T-helper 2 cell treated with Interferon-gamma antibody and Interleukin-4, amounts not matched to agents 5 μg/mL and 100 μg/mL, for 36 hours (primary cell): ENCODE results near the gene ROS1.

Experiments
- DNase-seq: peaks from one replicate; pipeline ENCODE4 v3.0.0; 2021; ENCODE audit warnings: low spot score
- H3K27ac Mint-ChIP-seq: one replicate; pipeline ENCODE4 v1.8.0; 2021; ENCODE audit warnings: mild to moderate bottlenecking, mixed read lengths
- H3K27me3 Mint-ChIP-seq: one replicate; pipeline ENCODE4 v1.8.0; 2021; ENCODE audit warnings: low read depth, mixed read lengths
- H3K36me3 Mint-ChIP-seq: one replicate; pipeline ENCODE4 v1.8.0; 2021; ENCODE audit warnings: low read depth, mixed read lengths
- H3K4me1 Mint-ChIP-seq: one replicate; pipeline ENCODE4 v1.8.0; 2021; ENCODE audit warnings: low read depth, mixed read lengths
- H3K4me3 Mint-ChIP-seq: one replicate; pipeline ENCODE4 v1.8.0; 2022; ENCODE audit warnings: mild to moderate bottlenecking, moderate library complexity, mixed read lengths
- H3K9me3 Mint-ChIP-seq: one replicate; pipeline ENCODE4 v1.8.0; 2021; ENCODE audit warnings: mixed read lengths

ROS1 gene

DNA sequence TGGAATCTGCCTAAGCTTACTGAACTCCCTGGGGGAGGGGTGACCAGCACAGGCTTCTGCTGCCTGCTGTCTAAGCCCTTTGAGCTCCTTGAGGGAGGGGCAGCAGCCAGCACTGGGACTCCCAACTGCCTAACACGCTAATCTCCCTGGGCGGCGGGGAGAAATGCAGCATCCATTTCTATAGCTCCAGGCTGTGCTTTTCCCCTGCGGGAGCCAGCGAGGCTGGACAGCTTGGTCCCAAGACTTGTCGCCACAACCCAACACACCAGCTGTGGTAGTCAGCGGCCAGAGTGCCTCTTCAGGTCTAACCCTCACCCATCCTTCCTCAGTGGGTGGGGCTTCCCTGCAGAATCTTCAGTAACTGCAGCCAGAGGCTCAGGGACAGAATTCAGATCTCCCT lies 95.8 kb downstream of the ROS1 start:
- Mint-ChIP-seq H3K27ac (no peak overlapping the region), H3K27me3 (no peaks in the 10 kb centered on the region), H3K4me1 (no peaks in the 10 kb centered on the region), H3K9me3 (peaks cover 5% of the 10 kb centered on the region), H3K4me3 (no peak overlapping the region), H3K36me3 (no peaks in the 10 kb centered on the region)
- DNase-seq, result no peak

DNA sequence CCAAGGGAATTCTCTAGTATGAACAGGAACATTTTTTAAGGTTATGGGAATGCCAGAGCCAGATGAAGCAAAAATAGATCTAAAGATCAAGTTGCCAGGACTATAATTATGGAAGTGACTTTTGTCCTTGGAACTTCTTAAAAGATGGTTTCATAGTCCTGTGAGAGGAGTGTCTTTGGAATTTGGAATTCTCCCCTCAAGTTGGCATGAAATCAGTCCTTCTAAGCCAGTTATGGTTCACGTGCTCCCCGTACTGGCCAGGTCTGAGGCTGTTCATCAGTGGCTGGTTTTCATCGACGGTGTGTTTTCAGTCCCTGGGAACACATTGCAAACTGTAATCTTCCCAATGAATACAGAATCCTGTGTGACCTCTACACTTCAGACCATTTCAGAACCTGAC lies 97.2 kb downstream of the ROS1 start:
- H3K27ac Mint-ChIP-seq, result no peak overlapping the region
- no peaks in the 10 kb centered on the region for H3K36me3 Mint-ChIP-seq
- no peaks in the 10 kb centered on the region for H3K4me1 Mint-ChIP-seq
- H3K9me3 Mint-ChIP-seq, result peaks cover 5% of the 10 kb centered on the region
- no peaks in the 10 kb centered on the region for H3K27me3 Mint-ChIP-seq
- no peak overlapping the region for H3K4me3 Mint-ChIP-seq
- no peak for DNase-seq

DNA sequence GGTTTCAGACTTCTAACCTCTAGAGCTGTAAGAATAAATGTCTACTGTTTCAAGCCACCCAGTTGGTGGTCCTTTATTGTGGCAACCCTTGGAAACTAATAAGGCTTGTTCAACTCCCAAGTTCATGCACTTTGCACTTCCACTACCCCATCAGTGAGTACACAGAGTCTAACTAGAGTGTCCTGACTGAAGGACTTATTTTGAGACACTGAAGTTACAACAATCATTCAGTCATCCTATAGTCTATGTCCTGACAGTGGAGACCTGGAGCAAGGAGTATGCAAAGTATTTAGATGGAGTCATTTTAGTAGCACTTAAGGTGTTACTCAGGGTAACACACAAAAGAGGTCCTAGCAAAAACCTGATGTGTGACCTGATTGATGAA lies 97.7 kb downstream of the ROS1 start:
- no peaks in the 10 kb centered on the region for H3K27me3 Mint-ChIP-seq
- no peak for DNase-seq
- H3K4me3 Mint-ChIP-seq, result no peak overlapping the region
- H3K36me3 Mint-ChIP-seq, result no peaks in the 10 kb centered on the region
- H3K9me3 Mint-ChIP-seq, result peaks cover 5% of the 10 kb centered on the region
- H3K27ac Mint-ChIP-seq, result no peak overlapping the region
- H3K4me1 Mint-ChIP-seq, result no peaks in the 10 kb centered on the region

DNA sequence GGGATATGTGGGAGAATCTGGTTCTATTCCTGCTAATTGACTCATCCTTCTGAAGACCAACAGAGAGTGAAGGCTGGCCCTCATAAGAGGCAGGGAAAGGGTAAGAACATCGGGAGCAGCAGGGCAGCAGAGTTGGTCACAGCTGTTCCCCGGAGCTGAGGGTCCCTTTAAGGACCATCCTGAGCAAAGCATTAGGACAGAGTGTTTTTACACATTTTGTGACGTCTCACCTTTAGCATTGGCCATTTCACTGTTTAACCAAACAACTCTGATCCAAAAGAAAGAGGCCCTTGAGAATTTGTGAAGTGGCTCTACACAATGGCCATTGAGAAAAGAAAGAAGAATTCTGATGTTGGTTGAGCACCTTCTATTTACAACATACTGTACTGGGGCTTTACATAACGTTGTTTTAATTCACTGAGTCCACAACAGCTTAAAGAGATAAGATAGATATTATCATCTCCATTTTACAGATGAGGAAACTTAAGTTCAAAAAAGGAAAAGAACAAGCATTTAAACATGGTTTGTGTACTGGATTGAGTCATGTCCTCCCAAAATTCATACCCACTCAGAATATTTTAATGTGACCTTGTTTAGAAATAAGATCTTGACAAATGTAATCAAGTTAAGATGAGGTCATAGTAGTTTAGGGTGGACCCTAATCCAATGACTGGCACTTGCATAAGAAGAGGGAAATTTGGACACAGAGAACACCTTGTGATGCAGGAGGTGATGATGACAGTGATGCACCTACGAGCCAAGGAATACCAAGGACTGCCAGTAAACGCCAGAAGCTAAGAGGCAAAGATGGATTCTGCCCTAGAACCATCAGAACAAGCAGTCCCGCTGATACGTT lies 98.4 kb downstream of the ROS1 start:
- no peak for DNase-seq
- H3K27me3 Mint-ChIP-seq, result no peaks in the 10 kb centered on the region
- no peaks in the 10 kb centered on the region for H3K4me1 Mint-ChIP-seq
- H3K36me3 Mint-ChIP-seq, result no peaks in the 10 kb centered on the region
- no peak overlapping the region for H3K4me3 Mint-ChIP-seq
- peaks cover 5% of the 10 kb centered on the region for H3K9me3 Mint-ChIP-seq
- no peak overlapping the region for H3K27ac Mint-ChIP-seq

DNA sequence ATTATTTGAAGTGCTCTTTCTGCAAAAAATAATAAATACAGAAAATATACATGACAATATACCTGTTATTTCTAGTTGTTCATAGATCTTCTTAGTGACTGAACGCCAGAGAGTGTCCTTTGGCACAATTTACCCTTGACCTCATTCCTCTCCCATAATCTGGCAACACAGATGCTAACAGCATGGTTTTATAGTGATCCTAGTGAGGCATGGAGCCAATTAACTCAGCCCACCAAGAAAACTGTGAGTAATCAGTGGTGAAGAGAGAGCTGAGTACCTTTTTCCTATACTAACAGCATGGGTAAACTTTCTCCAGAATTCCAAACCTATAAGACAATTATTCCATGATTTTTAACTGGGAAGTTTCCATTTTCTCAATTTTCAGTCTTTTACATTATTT lies 99.3 kb downstream of the ROS1 start:
- Mint-ChIP-seq H3K27me3 (no peaks in the 10 kb centered on the region), H3K27ac (no peak overlapping the region), H3K4me3 (no peak overlapping the region), H3K36me3 (no peaks in the 10 kb centered on the region), H3K4me1 (no peaks in the 10 kb centered on the region), H3K9me3 (peaks cover 5% of the 10 kb centered on the region)
- no peak for DNase-seq

DNA sequence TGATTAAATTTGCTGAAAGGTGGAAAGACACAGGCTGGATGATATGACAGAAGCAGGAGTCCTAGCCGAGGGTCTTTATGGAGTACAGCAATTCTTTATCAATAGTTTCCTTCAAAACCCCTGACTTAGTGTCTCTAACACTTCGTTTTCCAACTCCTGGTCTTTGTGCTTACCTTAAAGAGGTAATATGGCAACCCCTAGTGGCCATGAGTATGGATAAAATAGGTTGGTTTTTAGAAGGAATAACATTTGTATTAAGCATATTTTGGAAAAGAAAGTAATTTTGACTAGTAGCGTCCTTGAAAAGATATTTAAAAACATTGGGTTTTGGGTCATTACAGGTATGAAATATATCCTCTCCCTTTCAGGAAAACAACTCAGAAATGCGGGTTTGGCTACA lies 108.5 kb downstream of the ROS1 start:
- no peak for DNase-seq

DNA sequence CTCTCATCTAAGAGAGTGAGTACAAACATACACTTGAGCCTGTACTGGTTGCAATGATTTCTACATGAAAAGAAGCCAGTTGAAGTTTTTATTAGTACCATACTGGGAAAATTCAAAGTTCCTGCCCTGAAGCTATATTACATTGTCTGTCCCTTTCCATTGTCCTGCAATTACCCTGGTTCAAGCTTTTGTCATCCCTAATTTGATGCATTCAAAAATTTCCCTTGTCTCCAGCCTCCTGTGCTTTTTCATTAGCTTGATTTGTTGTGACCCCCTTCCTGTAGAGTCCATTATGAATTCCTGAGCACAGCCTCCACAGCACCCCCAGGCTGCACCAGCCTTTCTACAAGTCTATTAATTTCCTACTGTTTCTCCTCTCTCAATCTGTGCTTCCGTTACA lies 114.0 kb downstream of the ROS1 start:
- no peak for DNase-seq
- Mint-ChIP-seq H3K4me1 (no peaks in the 10 kb centered on the region), H3K36me3 (no peaks in the 10 kb centered on the region), H3K9me3 (no peaks in the 10 kb centered on the region), H3K4me3 (no peak overlapping the region), H3K27me3 (no peaks in the 10 kb centered on the region), H3K27ac (no peak overlapping the region)

More for the DNA sequence above, 108.5 kb downstream of the ROS1 start:
- H3K4me1 Mint-ChIP-seq, result no peaks in the 10 kb centered on the region
- no peak overlapping the region for H3K4me3 Mint-ChIP-seq
- H3K36me3 Mint-ChIP-seq, result no peaks in the 10 kb centered on the region
- H3K27me3 Mint-ChIP-seq, result no peaks in the 10 kb centered on the region
- H3K9me3 Mint-ChIP-seq, result no peaks in the 10 kb centered on the region
- no peak overlapping the region for H3K27ac Mint-ChIP-seq

DNA sequence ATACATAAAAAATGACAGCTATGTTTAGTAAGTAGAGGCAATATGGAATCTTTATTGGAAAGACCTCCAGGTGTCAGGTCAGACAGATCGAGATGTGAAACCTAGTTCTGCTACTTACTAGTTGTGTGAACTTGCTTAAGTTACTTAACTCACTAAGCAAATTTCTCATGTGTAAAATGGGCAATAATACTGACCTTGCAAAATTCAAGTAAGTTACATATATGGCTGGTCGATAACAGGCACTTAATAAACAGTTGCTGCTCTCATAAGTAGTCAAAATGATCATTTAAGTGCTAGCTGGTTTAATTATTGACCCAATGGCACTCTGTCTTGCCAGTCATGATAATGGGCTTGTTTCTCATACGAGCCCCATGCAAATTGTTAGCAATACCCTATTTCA lies 114.4 kb downstream of the ROS1 start:
- Mint-ChIP-seq H3K36me3 (no peaks in the 10 kb centered on the region), H3K4me3 (no peak overlapping the region), H3K9me3 (no peaks in the 10 kb centered on the region), H3K4me1 (no peaks in the 10 kb centered on the region), H3K27me3 (no peaks in the 10 kb centered on the region), H3K27ac (no peak overlapping the region)
- no peak for DNase-seq

DNA sequence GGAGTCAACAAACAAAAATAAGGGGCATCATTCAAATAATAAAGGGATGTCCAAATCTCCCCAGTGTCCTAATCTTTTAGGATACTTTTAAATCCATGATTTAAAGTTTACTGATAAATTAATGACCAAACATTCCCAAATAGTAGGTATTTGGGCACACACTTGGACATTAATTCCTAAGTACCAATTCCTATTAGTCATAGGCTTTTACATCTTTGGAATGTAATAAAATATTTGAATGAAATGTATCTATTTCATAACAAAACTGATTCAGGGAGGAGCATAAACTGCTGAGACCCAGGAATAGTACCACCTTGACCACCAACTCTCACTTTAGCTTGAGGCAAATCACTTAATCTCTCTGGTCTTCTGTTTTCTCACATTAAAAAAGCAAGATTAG lies 116.1 kb downstream of the ROS1 start:
- no peaks in the 10 kb centered on the region for H3K27me3 Mint-ChIP-seq
- DNase-seq, result no peak
- H3K9me3 Mint-ChIP-seq, result no peaks in the 10 kb centered on the region
- no peak overlapping the region for H3K27ac Mint-ChIP-seq
- H3K4me3 Mint-ChIP-seq, result no peak overlapping the region
- H3K36me3 Mint-ChIP-seq, result no peaks in the 10 kb centered on the region
- H3K4me1 Mint-ChIP-seq, result no peaks in the 10 kb centered on the region

DNA sequence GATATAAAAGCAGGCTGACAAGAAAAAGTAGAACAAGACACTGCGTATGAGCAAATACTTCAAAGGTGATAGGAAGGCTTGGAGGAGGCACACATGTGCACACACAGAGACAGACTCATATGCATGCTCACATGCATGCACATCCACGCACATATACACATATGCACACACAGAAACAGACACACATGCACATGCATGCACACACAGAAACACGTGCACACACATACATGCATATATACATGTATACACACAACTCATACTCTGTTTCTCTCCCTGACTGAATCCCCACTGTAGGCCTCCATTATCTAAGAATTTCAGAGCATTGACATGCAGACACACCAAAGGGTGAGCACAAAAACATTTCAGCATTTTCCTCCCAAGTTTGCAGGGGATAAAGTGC lies 116.7 kb downstream of the ROS1 start:
- no peaks in the 10 kb centered on the region for H3K27me3 Mint-ChIP-seq
- DNase-seq, result no peak
- H3K4me1 Mint-ChIP-seq, result no peaks in the 10 kb centered on the region
- no peaks in the 10 kb centered on the region for H3K9me3 Mint-ChIP-seq
- H3K4me3 Mint-ChIP-seq, result no peak overlapping the region
- no peaks in the 10 kb centered on the region for H3K36me3 Mint-ChIP-seq
- H3K27ac Mint-ChIP-seq, result no peak overlapping the region

- H3K4me3 Mint-ChIP-seq, result no peak overlapping the region
- H3K9me3 Mint-ChIP-seq, result no peaks in the 10 kb centered on the region
- H3K27me3 Mint-ChIP-seq, result no peaks in the 10 kb centered on the region
- H3K36me3 Mint-ChIP-seq, result no peaks in the 10 kb centered on the region
- DNase-seq, result no peak
- no peaks in the 10 kb centered on the region for H3K4me1 Mint-ChIP-seq
- no peak overlapping the region for H3K27ac Mint-ChIP-seq
Observed at GRCh38 chr6:117307655-117308054, 118.1 kb downstream of the ROS1 start.

DNA sequence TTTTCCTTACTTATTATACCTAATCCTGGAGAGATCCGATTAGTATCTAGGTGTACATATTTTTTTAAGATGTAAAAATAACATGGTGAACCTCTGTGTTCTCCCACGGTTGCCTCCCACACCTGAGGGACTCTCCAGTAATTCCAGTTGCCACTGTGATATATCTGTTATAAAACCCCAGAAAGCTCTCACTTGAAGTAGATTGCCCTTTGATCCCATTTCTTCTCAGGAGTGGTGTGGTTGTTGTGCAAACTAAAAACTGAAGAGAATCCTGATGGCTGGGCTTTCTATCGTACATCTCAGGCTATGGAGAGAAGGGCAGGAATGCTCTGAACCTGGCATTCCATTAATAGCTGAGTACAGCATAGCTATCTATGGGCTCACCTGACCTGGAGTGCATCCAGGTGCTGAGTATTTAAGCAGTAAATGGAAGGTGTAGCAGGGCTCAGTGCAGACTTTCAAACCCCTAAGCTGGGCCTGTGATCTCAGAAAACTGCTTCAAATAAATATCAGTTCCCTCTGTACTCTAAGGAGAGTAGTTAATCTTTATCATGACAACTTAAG lies 119.4 kb downstream of the ROS1 start:
- Mint-ChIP-seq H3K36me3 (no peaks in the 10 kb centered on the region), H3K4me1 (no peaks in the 10 kb centered on the region), H3K27me3 (no peaks in the 10 kb centered on the region), H3K9me3 (no peaks in the 10 kb centered on the region), H3K4me3 (no peak overlapping the region), H3K27ac (no peak overlapping the region)
- no peak for DNase-seq

DNA sequence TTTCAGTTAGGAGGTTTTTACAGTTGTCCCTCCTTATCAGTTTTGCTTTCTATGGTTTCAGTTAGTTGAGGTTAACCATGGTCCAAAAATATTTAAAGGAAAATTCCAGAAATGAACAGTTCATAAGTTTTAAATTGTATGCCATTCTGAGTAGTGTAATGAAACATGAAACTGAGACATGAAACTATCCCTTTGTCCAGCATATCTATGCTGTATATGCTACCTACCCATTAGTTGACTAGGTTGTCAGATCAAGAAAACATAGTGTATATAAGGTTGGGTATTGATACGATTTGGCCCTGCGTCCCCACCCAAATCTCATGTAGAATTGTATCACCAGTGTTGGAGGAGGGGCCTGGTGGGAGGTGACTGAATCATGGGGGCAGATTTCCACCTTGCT lies 121.3 kb downstream of the ROS1 start:
- Mint-ChIP-seq H3K9me3 (no peaks in the 10 kb centered on the region), H3K27ac (no peak overlapping the region), H3K36me3 (no peaks in the 10 kb centered on the region), H3K27me3 (no peaks in the 10 kb centered on the region), H3K4me1 (no peaks in the 10 kb centered on the region), H3K4me3 (no peak overlapping the region)
- DNase-seq, result no peak

- Mint-ChIP-seq H3K27me3 (no peaks in the 10 kb centered on the region), H3K9me3 (no peaks in the 10 kb centered on the region), H3K4me3 (no peak overlapping the region)
Observed at GRCh38 chr6:117303323-117303722, 122.4 kb downstream of the ROS1 start.

GRCh38 chr6:117298941-117299340 lies 126.8 kb downstream of the ROS1 start:
- H3K4me3 Mint-ChIP-seq, result no peak overlapping the region
- H3K27ac Mint-ChIP-seq, result no peak overlapping the region
- DNase-seq, result no peak
- H3K27me3 Mint-ChIP-seq, result no peaks in the 10 kb centered on the region
- H3K9me3 Mint-ChIP-seq, result no peaks in the 10 kb centered on the region
- H3K4me1 Mint-ChIP-seq, result no peaks in the 10 kb centered on the region
- no peaks in the 10 kb centered on the region for H3K36me3 Mint-ChIP-seq

More at GRCh38 chr6:117303323-117303722, 122.4 kb downstream of the ROS1 start:
- DNase-seq, result no peak
- Mint-ChIP-seq H3K4me1 (no peaks in the 10 kb centered on the region), H3K27ac (no peak overlapping the region), H3K36me3 (no peaks in the 10 kb centered on the region)
